M059J (cell line): Measurements from ENCODE around the gene GREB1. TPM values are rescaled to one million over a fixed set of nuclear protein-coding genes. Genes with fewer than 3 reads are reported as not detected.

ENCODE experiments used
- DNase-seq: peaks from one replicate; pipeline ENCODE4 v3.0.0-alpha.2; 2012; ENCODE audit warnings: low read depth
- total RNA-seq: library from RNA; depleted of rRNA; stranded (reverse); fragments of >200 nt; shearing (Covaris generic); gene quantifications from 2 replicates; pipeline ENCODE4 v1.2.3, GENCODE V29; 2014

The GREB1 gene
- total RNA-seq, 1 experiment from 2014 or later: 0.39 TPM

- DNase-seq: no peak
These were observed 25.6 kb upstream of the GREB1 start for GRCh38 chr2:11508279-11508678.

- DNase-seq: no peak
These were observed 24.0 kb upstream of the GREB1 start for GRCh38 chr2:11509657-11510360.

GRCh38 chr2:11512431-11512830, 21.4 kb upstream of the GREB1 start:
- DNase-seq: no peak

GRCh38 chr2:11513319-11513718, 20.5 kb upstream of the GREB1 start:
- no peak for DNase-seq

- no peak for DNase-seq
These were observed 19.6 kb upstream of the GREB1 start for GRCh38 chr2:11514081-11514730.

- DNase-seq: no peak
These were observed 18.9 kb upstream of the GREB1 start for GRCh38 chr2:11514904-11515303.

GRCh38 chr2:11515490-11515981, 18.3 kb upstream of the GREB1 start:
- no peak for DNase-seq

- DNase-seq: no peak
These were observed 16.7 kb upstream of the GREB1 start for GRCh38 chr2:11516984-11517648.

- no peak for DNase-seq
These were observed 15.9 kb upstream of the GREB1 start for GRCh38 chr2:11517906-11518305.

GRCh38 chr2:11520092-11520693, 13.7 kb upstream of the GREB1 start:
- DNase-seq: no peak

- no peak for DNase-seq
These were observed 12.1 kb upstream of the GREB1 start for GRCh38 chr2:11521775-11522174.

GRCh38 chr2:11524470-11524869, 9.4 kb upstream of the GREB1 start:
- DNase-seq: no peak

- no peak for DNase-seq
These were observed 8.1 kb upstream of the GREB1 start for GRCh38 chr2:11525762-11526161.

GRCh38 chr2:11527001-11527400, 6.8 kb upstream of the GREB1 start:
- DNase-seq: no peak

- DNase-seq: no peak
These were observed 5.6 kb upstream of the GREB1 start for GRCh38 chr2:11528228-11528627.

- no peak for DNase-seq
These were observed 2.9 kb upstream of the GREB1 start for GRCh38 chr2:11530864-11531465.

GRCh38 chr2:11532416-11533055, 1.3 kb upstream of the GREB1 start:
- peak; percentile 52 for DNase-seq

- DNase-seq: no peak
These were observed 363 bp downstream of the GREB1 start for GRCh38 chr2:11534071-11534745.

- no peak for DNase-seq
These were observed 1.1 kb downstream of the GREB1 start for GRCh38 chr2:11534746-11535484.

- no peak for DNase-seq
These were observed 2.1 kb downstream of the GREB1 start for GRCh38 chr2:11535899-11536344.
